WERI-Rb-1 (cell line): Measurements from ENCODE around the gene PARP3.

Experiments
- DNase-seq: peaks from one replicate; pipeline ENCODE4 v3.0.0-alpha.2; 2020
- H3K27ac ChIP-seq: fragments of 250-450 bp; sonication (Bioruptor Pico); 2 replicates; pipeline ENCODE4 v1.5.1; 2020; ENCODE audit warnings: mild to moderate bottlenecking, moderate library complexity
- H3K27me3 ChIP-seq: fragments of 250-450 bp; sonication (Bioruptor Pico); 2 replicates; pipeline ENCODE4 v1.5.1; 2021; ENCODE audit warnings: mild to moderate bottlenecking, low read depth, moderate library complexity; ENCODE audit not compliant: insufficient read depth, severe bottlenecking
- H3K36me3 ChIP-seq: fragments of 250-450 bp; sonication (Bioruptor Pico); 2 replicates; pipeline ENCODE4 v1.5.1; 2020; ENCODE audit warnings: mild to moderate bottlenecking, moderate library complexity
- H3K4me3 ChIP-seq: 2 replicates; pipeline ENCODE4 v1.5.1; 2011; ENCODE audit warnings: low read depth, mild to moderate bottlenecking, control low read depth, low read length
- H3K9me3 ChIP-seq: fragments of 250-450 bp; sonication (Bioruptor Pico); 2 replicates; pipeline ENCODE4 v1.5.1; 2021; ENCODE audit warnings: mild to moderate bottlenecking, moderate library complexity; ENCODE audit not compliant: severe bottlenecking
- TF ChIP-seq, protein P1 (sequence below): IDR thresholded peaks from 2 replicates; pipeline ENCODE4 v1.5.1; 2011; ENCODE audit warnings: low read depth, mild to moderate bottlenecking, control low read depth, inconsistent platforms, low read length

PARP3 gene

DNA sequence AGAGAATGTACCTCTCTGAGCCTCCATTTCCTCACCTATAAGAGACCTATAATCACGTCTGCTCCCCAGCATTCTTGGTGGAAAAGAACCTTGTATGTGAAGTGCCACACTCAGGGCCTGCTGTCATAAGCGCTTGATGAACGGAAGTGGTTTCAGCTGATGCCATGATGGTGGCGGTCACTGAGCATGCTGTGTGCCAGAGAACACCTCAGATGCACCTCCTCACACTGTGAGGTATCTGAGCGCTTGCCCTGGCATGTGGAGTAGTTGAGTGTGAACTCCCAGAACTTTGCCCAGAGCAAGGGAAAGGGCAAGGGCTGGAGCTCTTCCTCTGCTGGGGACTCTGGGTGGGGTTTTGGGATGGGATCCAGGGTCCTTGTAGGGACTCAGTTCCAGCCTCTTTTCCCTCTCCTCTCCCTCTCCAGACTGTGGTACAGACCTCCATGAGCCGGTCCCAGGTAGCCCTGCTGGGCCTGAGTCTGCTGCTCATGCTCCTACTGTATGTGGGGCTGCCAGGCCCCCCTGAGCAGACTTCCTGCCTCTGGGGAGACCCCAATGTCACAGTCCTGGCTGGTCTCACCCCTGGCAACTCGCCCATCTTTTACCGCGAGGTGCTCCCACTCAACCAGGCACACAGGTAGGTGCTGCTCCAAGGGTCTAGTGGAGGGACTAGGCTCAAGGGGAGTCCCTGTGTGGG, 35.4 kb downstream of the PARP3 start:
- no peaks in the 10 kb centered on the region for H3K9me3 ChIP-seq
- no peak overlapping the region for H3K4me3 ChIP-seq
- DNase-seq: no peak
- H3K36me3 ChIP-seq: peaks cover 2% of the 10 kb centered on the region
- TF ChIP-seq, protein P1, sequence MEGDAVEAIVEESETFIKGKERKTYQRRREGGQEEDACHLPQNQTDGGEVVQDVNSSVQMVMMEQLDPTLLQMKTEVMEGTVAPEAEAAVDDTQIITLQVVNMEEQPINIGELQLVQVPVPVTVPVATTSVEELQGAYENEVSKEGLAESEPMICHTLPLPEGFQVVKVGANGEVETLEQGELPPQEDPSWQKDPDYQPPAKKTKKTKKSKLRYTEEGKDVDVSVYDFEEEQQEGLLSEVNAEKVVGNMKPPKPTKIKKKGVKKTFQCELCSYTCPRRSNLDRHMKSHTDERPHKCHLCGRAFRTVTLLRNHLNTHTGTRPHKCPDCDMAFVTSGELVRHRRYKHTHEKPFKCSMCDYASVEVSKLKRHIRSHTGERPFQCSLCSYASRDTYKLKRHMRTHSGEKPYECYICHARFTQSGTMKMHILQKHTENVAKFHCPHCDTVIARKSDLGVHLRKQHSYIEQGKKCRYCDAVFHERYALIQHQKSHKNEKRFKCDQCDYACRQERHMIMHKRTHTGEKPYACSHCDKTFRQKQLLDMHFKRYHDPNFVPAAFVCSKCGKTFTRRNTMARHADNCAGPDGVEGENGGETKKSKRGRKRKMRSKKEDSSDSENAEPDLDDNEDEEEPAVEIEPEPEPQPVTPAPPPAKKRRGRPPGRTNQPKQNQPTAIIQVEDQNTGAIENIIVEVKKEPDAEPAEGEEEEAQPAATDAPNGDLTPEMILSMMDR: no peak
- no peaks in the 10 kb centered on the region for H3K27me3 ChIP-seq
- no peak overlapping the region; the same call in 1 of the 2 replicates for H3K27ac ChIP-seq

DNA sequence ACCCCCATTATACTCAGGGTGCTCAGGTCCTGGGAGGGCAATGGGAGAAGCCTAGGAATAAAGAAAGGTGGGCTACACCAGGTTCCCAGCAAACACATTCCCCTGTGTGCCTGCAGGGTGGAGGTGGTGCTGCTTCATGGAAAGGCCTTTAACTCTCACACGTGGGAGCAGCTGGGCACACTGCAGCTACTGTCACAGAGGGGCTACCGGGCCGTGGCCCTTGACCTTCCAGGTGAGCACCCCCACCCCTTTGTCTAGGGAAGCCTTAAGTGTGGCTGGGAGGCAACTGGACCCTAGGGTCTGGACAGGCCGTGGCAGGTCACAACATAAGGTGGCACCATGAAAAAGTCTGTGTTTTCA, 36.0 kb downstream of the PARP3 start:
- no peak overlapping the region for H3K4me3 ChIP-seq
- H3K36me3 ChIP-seq: peaks cover 2% of the 10 kb centered on the region
- TF ChIP-seq, protein P1: no peak
- H3K9me3 ChIP-seq: no peaks in the 10 kb centered on the region
- H3K27me3 ChIP-seq: no peaks in the 10 kb centered on the region
- DNase-seq: no peak
- H3K27ac ChIP-seq: no peak overlapping the region

DNA sequence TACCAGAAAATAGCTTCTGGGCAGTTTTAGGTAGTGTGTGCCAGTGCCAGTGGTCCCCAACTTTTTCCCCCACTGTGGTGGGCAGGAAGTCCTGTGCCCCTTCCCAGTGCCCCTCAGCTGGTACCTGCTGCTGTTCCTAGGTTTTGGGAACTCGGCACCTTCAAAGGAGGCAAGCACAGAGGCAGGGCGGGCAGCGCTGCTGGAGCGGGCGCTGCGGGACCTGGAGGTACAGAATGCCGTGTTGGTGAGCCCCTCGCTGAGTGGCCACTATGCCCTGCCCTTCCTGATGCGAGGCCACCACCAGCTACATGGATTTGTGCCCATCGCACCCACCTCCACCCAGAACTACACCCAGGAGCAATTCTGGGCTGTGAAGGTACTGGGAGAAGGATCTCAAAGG, 38.1 kb downstream of the PARP3 start:
- TF ChIP-seq, protein P1: no peak
- no peak for DNase-seq
- Histone ChIP-seq H3K27ac (no peak overlapping the region), H3K36me3 (peaks cover 2% of the 10 kb centered on the region), H3K4me3 (no peak overlapping the region), H3K27me3 (no peaks in the 10 kb centered on the region), H3K9me3 (no peaks in the 10 kb centered on the region)

DNA sequence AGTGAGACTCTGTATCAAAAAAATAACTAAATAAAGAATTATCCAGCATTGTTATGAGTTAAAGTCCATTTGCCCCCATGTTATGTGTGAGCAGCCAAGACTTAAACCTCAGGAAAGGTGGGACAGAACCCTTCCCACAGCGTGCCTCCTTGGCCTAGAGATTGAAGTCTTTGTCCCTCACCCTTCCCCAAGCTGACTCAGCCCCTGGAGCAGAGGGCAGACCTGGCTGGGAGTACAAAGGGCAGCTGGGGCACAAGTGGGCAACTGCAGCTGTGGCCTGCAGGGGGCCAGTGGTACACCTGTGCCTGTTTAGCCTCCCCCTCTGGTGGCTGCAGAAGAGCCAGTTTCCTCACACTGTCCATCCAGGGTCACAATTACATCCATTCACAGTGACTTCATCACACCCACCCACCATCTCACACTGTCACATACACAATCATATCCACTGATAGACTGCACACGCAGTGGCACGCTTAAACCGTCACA, 40.2 kb downstream of the PARP3 start:
- H3K27ac ChIP-seq: peak overlapping the region; percentile 84
- peak overlapping the region; percentile 62 for H3K4me3 ChIP-seq
- DNase-seq: peak; percentile 70
- no peaks in the 10 kb centered on the region for H3K27me3 ChIP-seq
- no peaks in the 10 kb centered on the region for H3K9me3 ChIP-seq
- peaks cover 2% of the 10 kb centered on the region for H3K36me3 ChIP-seq
- TF ChIP-seq, protein P1: peak; percentile 94

DNA sequence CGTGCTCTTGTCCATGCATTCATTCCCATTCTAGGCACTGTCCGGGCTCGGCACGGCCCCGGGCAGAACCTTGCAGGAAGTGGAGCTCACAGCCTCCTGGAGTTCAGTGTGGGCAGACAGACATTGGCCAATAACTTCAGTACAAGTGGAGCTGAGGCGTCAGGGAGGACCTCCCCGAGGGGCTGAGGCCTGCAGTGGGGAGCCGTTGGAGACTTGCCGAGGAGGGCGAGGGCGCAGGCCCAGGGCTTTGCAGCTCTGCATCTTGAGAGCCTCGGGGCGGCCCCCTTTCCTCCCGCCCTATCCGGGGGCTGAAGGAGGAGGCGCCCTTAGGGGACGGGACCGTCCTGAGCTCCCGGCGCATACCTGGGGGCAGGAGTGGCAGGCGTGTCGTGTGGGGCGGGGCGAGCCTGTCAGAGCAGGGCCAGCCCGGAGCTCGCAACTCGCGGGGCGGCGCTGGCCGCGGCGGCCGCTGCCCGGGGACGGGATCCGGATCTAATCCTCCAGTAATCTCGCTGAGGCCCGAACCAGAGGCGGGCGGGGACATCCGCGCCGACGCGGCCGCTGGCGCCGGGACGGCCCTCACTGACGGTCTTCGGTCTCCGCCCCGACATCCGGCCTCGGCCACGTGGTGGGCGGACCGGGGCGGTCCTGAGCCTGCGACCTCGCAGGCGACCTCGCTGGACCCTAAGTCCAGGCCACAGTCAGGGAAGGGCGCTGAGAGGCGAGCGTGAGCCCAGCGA, 40.8 kb downstream of the PARP3 start, which contains the start of gene ACY1:
Gene ACY1, plus strand, starts transcription at position 698 of the 740 bp plus-strand sequence. CDS start 530 bp downstream, outside the sequence.
- TF ChIP-seq, protein P1: no peak
- DNase-seq: peak; percentile 95
- H3K27ac ChIP-seq: peak within 1 kb of the TSS; percentile 84
- H3K27me3 ChIP-seq: no peaks in the 10 kb centered on the region
- no peaks in the 10 kb centered on the region for H3K9me3 ChIP-seq
- peak within 1 kb of the TSS; percentile 62 for H3K4me3 ChIP-seq
- peaks cover 2% of the 10 kb centered on the region for H3K36me3 ChIP-seq
